GM12874 (cell line): ENCODE data around the gene HOXD12.

Source experiments
- CTCF ChIP-seq: IDR thresholded peaks from 2 replicates; pipeline ENCODE4 v1.5.1; 2011; ENCODE audit warnings: low read depth, mild to moderate bottlenecking, control low read depth, low read length, moderate library complexity; ENCODE audit not compliant: insufficient read depth

The HOXD12 gene

GRCh38 chr2:176078541-176079284, 20.9 kb upstream of the HOXD12 start:
- TF ChIP-seq CTCF, result no peak

- TF ChIP-seq CTCF, result no peak
Observed at GRCh38 chr2:176079285-176079830, 20.2 kb upstream of the HOXD12 start.

DNA sequence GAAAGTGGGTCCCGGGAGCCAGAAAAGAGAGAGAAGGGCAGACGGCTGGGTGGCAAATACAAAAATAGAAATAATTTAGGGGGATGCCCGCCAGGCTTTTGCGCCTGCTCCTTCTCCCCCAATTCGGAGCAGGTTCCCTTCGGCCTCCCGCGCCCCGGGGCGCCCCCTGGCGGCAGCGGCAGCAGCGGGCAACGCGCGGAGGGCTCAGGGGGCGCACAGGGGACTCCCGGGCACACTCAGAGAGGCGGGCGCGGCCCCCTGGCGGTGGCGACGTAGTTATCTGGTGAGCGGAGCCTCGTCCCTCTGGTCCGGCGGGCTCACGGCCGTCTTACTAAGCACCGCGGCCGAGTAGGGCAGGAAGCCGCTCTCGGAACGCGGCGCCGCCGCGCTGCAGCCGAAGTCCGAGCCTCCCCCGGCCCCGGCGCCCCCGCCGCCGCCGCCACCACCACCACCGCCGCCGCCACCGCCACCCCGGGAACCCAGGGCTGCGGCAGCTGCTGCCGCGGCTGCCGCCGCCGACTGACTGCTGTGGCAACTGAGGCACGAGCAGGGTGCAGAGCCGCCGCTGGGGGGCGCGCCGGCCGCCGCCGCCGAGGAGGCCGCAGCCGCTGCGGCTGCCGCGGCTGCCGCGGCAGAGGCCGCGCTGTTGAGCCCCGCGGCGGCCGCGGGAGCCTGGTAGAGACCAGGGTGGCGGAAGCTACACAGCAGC, 19.6 kb upstream of the HOXD12 start:
- TF ChIP-seq CTCF, result peak; percentile 67

DNA sequence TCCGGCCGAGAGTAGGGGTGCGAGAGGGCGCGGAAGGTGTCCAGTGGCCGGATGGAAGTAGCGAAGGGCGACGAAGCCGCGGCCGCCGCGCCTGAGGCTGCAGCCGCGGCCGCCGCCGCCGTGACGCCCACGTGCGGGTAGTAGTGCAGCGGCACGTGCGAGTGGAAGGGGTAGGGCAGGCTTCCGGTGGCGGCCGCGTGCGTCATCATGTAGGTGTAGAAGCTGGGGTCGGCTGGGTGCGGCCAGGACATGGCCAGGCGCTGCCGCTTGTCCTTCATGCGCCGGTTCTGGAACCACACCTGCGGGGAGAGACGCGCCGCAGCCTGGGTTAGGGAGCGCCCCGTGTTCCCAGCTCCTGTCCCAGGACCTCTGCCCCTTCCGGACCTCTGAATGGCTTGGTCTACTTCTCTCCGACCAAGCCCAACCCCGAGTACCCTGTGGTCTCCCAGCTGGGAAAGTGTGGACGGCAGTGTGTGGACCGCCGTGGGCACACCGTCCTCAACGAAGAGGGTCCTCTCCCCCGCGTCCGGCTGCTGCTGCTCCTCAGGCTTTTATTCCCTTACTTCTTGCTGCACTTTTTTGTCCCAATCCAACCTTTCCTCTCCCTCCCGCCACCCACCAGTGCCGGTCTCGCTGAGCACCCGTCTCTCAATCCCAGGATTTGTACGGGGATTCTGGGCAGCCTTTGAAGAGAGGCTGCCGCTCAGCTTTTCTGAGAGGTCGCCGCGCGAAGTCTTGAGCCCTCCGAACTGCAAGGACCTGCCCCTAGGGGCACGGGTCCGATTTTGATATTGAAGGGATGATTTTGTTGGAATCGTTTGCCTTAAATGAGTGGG, 18.8 kb upstream of the HOXD12 start:
- no peak for TF ChIP-seq CTCF

DNA sequence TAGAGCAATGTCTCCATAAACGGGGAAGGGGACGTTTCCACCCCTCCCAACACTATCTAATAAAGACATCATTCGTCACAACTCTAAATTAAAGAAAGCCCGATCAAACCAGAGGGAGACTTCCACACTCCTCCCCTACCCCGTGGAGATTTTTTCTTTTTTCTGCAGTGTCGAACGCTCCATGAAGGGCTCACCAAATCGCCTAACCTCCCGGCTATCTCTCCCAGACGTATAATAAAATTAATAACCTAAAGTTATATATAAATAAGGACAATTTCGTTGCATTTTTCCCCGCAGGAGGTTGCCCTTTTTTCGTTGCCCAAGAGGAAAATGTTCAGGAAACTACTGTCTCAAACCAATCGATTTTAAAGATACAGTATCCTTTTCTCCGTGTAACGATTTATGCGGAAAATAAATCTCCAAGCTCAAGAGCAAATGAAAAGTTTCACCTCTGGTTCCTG, 18.2 kb upstream of the HOXD12 start:
- TF ChIP-seq CTCF, result no peak

- no peak for TF ChIP-seq CTCF
Observed at GRCh38 chr2:176081837-176082524, 17.6 kb upstream of the HOXD12 start.
